IPS DF 6.9 (cell line): ENCODE results near the gene EED.
"Not testable (repeated sequence)": the region's sequence is repeated elsewhere in the genome, so short reads cannot be mapped to it uniquely, and the experiment has no call there.

Source experiments
- DNase-seq: peaks from one replicate; pipeline ENCODE4 v3.0.0-alpha.2; 2013; ENCODE audit warnings: low read depth, low spot score
- H3K27ac ChIP-seq: one replicate; pipeline ENCODE4 v1.5.1; 2013; ENCODE audit warnings: low read length, control low read depth
- H3K27me3 ChIP-seq: 2 replicates; pipeline ENCODE4 v1.6.1; 2013; ENCODE audit warnings: mild to moderate bottlenecking, low read length; ENCODE audit not compliant: control insufficient read depth, insufficient read depth
- H3K36me3 ChIP-seq: 2 replicates; pipeline ENCODE4 v1.6.1; 2013; ENCODE audit warnings: low read length; ENCODE audit not compliant: control insufficient read depth, insufficient read depth
- H3K4me1 ChIP-seq: 2 replicates; pipeline ENCODE4 v1.6.1; 2013; ENCODE audit warnings: low read length; ENCODE audit not compliant: control insufficient read depth, insufficient read depth
- H3K4me3 ChIP-seq: 2 replicates; pipeline ENCODE4 v1.5.1; 2013; ENCODE audit warnings: mild to moderate bottlenecking, low read length
- H3K9me3 ChIP-seq: 2 replicates; pipeline ENCODE4 v1.6.1; 2013; ENCODE audit warnings: low read length, inconsistent platforms; ENCODE audit not compliant: control insufficient read depth, insufficient read depth
- WGBS: extraction: QIAGEN DNeasy Blood & Tissue Kit; methylation state at CpG from one replicate; pipeline ENCODE4 v1.1.7; 2013; ENCODE audit warnings: mixed read lengths, missing lambda C conversion rate; ENCODE audit not compliant: insufficient read length, insufficient coverage; 5-methylcytosine and 5-hydroxymethylcytosine counted together

EED gene

GRCh38 chr11:86269645-86270044, 25.1 kb downstream of the EED start:
- Histone ChIP-seq H3K9me3 (no peaks in the 10 kb centered on the region), H3K27ac (no peak overlapping the region), H3K4me3 (no peak overlapping the region), H3K27me3 (no peaks in the 10 kb centered on the region), H3K4me1 (peaks cover 1% of the 10 kb centered on the region; the same call in 1 of the 2 replicates), H3K36me3 (no peaks in the 10 kb centered on the region; the same call in 1 of the 2 replicates)
- WGBS: no CpG with 5 or more reads among the region's 1 CpG
- DNase-seq: no peak

GRCh38 chr11:86274503-86274902, 29.9 kb downstream of the EED start:
- no CpG with 5 or more reads among the region's 6 CpGs for WGBS
- Histone ChIP-seq H3K36me3 (no peaks in the 10 kb centered on the region; the same call in 1 of the 2 replicates), H3K27ac (no peak overlapping the region), H3K9me3 (no peaks in the 10 kb centered on the region), H3K27me3 (no peaks in the 10 kb centered on the region), H3K4me3 (no peak overlapping the region), H3K4me1 (peaks cover 1% of the 10 kb centered on the region; the same call in 1 of the 2 replicates)
- peak; percentile 27 for DNase-seq

- no peak overlapping the region for H3K27ac ChIP-seq
- DNase-seq: no peak
- H3K4me3 ChIP-seq: no peak overlapping the region
- no peaks in the 10 kb centered on the region for H3K27me3 ChIP-seq
- no peaks in the 10 kb centered on the region for H3K9me3 ChIP-seq
- no peaks in the 10 kb centered on the region; the same call in 1 of the 2 replicates for H3K36me3 ChIP-seq
- WGBS: no CpG with 5 or more reads among the region's 4 CpGs
- H3K4me1 ChIP-seq: peaks cover 1% of the 10 kb centered on the region; the same call in 1 of the 2 replicates
These were observed 30.4 kb downstream of the EED start for GRCh38 chr11:86274999-86275398.

GRCh38 chr11:86275493-86276370, 31.2 kb downstream of the EED start:
- DNase-seq: no peak
- WGBS: no CpG with 5 or more reads among the region's 2 CpGs
- Histone ChIP-seq H3K27me3 (no peaks in the 10 kb centered on the region), H3K4me1 (peaks cover 1% of the 10 kb centered on the region; the same call in 1 of the 2 replicates), H3K36me3 (no peaks in the 10 kb centered on the region; the same call in 1 of the 2 replicates), H3K27ac (no peak overlapping the region), H3K9me3 (no peaks in the 10 kb centered on the region), H3K4me3 (no peak overlapping the region)

- no peak overlapping the region for H3K4me3 ChIP-seq
- H3K27ac ChIP-seq: no peak overlapping the region
- peaks cover 1% of the 10 kb centered on the region; the same call in 1 of the 2 replicates for H3K4me1 ChIP-seq
- H3K9me3 ChIP-seq: no peaks in the 10 kb centered on the region
- H3K36me3 ChIP-seq: no peaks in the 10 kb centered on the region; the same call in 1 of the 2 replicates
- no peaks in the 10 kb centered on the region for H3K27me3 ChIP-seq
- no CpG with 5 or more reads among the region's 1 CpG for WGBS
- no peak for DNase-seq
These were observed 33.2 kb downstream of the EED start for GRCh38 chr11:86277741-86278140.

GRCh38 chr11:86278226-86278625, 33.7 kb downstream of the EED start:
- no peak for DNase-seq
- Histone ChIP-seq H3K4me3 (no peak overlapping the region), H3K27me3 (no peaks in the 10 kb centered on the region), H3K36me3 (no peaks in the 10 kb centered on the region; the same call in 1 of the 2 replicates), H3K4me1 (peaks cover 1% of the 10 kb centered on the region; the same call in 1 of the 2 replicates), H3K27ac (no peak overlapping the region), H3K9me3 (no peaks in the 10 kb centered on the region)
- WGBS: no CpG with 5 or more reads among the region's 8 CpGs

- no CpG with 5 or more reads among the region's 3 CpGs for WGBS
- no peak for DNase-seq
- Histone ChIP-seq H3K4me3 (no peak overlapping the region), H3K4me1 (no peaks in the 10 kb centered on the region), H3K27ac (no peak overlapping the region), H3K27me3 (no peaks in the 10 kb centered on the region), H3K9me3 (no peaks in the 10 kb centered on the region), H3K36me3 (no peaks in the 10 kb centered on the region; the same call in 1 of the 2 replicates)
These were observed 35.2 kb downstream of the EED start for GRCh38 chr11:86279747-86280146.

- H3K27ac ChIP-seq: no peak overlapping the region
- H3K27me3 ChIP-seq: no peaks in the 10 kb centered on the region
- no peaks in the 10 kb centered on the region for H3K9me3 ChIP-seq
- no peaks in the 10 kb centered on the region for H3K36me3 ChIP-seq
- no CpG with 5 or more reads among the region's 2 CpGs for WGBS
- H3K4me3 ChIP-seq: no peak overlapping the region
- DNase-seq: no peak
- no peaks in the 10 kb centered on the region for H3K4me1 ChIP-seq
These were observed 42.9 kb downstream of the EED start for GRCh38 chr11:86287468-86287796.

- no peaks in the 10 kb centered on the region for H3K4me1 ChIP-seq
- no peak for DNase-seq
These were observed 44.4 kb downstream of the EED start for GRCh38 chr11:86288776-86289507.

GRCh38 chr11:86289508-86290280, 45.1 kb downstream of the EED start:
- not testable (repeated sequence) for DNase-seq, H3K4me3 ChIP-seq, H3K27ac ChIP-seq, H3K9me3 ChIP-seq, H3K27me3 ChIP-seq, H3K36me3 ChIP-seq, H3K4me1 ChIP-seq
- WGBS: no CpG with 5 or more reads among the region's 9 CpGs

More at GRCh38 chr11:86288776-86289507, 44.4 kb downstream of the EED start:
- no CpG with 5 or more reads among the region's 7 CpGs for WGBS
- H3K9me3 ChIP-seq: no peaks in the 10 kb centered on the region
- H3K27me3 ChIP-seq: no peaks in the 10 kb centered on the region
- H3K27ac ChIP-seq: no peak overlapping the region
- H3K4me3 ChIP-seq: no peak overlapping the region
- no peaks in the 10 kb centered on the region for H3K36me3 ChIP-seq
